ENCODE measurements around the gene XPO6.

Gene XPO6

DNA sequence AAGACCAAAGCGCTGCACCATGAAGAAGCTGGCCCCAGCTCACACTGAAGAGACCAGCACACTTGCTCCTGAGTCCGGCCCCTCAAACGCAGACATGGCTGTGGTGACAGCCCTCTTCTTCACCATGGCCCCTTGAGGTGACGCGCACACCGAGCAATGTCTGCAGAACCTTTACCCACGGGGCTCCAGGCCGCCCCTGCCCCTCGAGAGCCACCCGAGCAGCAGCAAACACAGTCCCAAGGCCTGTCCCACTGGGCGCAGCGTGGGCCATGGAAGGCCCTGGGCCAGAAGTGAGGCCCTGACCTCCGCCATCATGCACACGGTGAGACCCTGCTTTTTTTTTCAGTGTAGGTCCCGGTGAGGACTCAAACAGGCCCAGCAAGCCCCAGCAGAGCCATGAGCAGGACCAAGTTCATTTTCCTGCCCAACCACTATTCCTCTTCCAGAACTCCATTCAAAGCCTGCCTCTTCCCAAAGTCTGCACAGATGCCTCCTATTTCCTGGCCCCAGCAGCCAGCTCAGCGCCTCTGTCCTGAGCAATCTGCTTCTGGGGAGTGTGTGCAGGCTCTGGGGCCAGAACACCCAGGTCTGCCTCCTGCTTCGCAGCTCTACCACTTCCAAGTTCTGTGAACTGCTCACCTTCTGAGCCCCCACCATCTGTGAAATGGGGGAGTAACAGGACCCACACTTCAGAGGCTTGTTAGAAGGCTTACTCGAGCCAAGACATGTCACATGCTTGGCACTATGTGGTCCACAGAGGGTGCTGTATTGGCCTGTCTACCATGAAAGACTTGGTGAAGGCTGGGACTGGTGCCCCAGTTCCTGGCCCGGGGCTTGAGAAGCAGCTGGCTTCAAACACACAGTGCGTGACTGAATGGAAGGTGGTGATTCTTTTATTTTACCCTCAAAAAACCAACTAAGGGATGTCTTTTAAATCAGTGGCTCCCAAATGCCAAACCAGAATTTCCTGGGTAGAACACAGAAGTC lies 112.5 kb downstream of the XPO6 start:
- TF ChIP-seq, protein P1, sequence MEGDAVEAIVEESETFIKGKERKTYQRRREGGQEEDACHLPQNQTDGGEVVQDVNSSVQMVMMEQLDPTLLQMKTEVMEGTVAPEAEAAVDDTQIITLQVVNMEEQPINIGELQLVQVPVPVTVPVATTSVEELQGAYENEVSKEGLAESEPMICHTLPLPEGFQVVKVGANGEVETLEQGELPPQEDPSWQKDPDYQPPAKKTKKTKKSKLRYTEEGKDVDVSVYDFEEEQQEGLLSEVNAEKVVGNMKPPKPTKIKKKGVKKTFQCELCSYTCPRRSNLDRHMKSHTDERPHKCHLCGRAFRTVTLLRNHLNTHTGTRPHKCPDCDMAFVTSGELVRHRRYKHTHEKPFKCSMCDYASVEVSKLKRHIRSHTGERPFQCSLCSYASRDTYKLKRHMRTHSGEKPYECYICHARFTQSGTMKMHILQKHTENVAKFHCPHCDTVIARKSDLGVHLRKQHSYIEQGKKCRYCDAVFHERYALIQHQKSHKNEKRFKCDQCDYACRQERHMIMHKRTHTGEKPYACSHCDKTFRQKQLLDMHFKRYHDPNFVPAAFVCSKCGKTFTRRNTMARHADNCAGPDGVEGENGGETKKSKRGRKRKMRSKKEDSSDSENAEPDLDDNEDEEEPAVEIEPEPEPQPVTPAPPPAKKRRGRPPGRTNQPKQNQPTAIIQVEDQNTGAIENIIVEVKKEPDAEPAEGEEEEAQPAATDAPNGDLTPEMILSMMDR (conservative IDR thresholded peaks at IDR 0.05; ENCODE audit: low read depth, low read length): no peak
- H3K4me3 ChIP-seq (ENCODE audit: low read length): no peak overlapping the region
- no peak for DNase-seq (ENCODE audit: low read depth)

GRCh38 chr16:28098171-28098958 lies 113.4 kb downstream of the XPO6 start:
- no peak for DNase-seq (ENCODE audit: low read depth)
- TF ChIP-seq, protein P1 (conservative IDR thresholded peaks at IDR 0.05; ENCODE audit: low read depth, low read length): no peak
- H3K4me3 ChIP-seq (ENCODE audit: low read length): no peak overlapping the region

GRCh38 chr16:28096983-28097899 lies 114.5 kb downstream of the XPO6 start:
- TF ChIP-seq, protein P1 (conservative IDR thresholded peaks at IDR 0.05; ENCODE audit: low read depth, low read length): no peak
- DNase-seq (ENCODE audit: low read depth): no peak
- no peak overlapping the region for H3K4me3 ChIP-seq (ENCODE audit: low read length)

DNA sequence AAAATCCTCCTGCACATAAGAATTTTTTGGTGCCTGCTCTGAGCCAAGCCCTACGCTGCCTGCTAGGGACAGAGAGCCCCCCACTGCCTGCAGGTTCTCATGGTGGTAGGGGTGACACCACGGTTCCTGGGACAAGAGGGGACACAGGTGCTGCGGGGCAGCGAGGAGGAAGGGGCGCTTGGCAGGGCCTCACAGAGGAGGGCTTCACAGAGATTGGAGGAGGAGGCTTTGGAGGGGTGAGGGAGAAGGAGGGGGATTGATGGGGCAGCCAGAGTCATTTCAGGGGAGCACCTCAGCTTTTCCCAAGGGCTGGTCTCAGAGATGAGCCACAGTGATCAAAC lies 118.4 kb downstream of the XPO6 start:
- TF ChIP-seq, protein P1 (conservative IDR thresholded peaks at IDR 0.05; ENCODE audit: low read depth, low read length): no peak

DNA sequence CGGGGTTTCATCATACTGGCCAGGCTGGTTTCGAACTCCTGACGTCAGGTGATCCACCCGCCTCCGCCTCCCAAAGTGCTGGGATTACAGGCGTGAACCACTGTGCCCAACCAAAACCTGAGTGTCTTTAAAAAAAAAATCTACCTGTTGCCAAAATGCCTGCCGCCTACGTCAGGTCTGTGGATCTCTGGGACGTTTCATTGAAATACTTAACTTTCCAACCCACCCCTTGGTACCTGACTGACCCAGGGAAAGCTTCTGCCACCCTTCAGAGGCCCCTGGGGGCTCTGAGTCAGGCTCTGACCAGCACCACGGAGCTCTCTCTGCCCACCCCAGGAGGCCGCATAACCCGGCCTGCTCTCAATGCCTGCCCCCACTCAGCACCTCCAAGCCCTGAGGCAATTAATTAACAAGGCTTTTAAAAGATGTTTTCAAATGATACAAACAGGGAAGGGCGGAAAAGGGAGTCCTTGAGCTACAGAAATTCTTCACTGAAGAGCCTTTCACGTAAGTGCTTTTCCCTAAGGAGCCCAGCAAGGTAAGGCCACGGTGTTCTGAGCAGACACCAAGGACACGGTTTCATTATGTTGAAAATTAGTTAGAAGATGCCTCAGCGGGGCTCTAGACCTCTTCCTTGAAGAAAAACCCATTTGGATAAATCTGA lies 118.9 kb downstream of the XPO6 start:
- TF ChIP-seq, protein P1 (conservative IDR thresholded peaks at IDR 0.05; ENCODE audit: low read depth, low read length): no peak
- no peak overlapping the region for H3K4me3 ChIP-seq (ENCODE audit: low read length)
- no peak for DNase-seq (ENCODE audit: low read depth)

More for the DNA sequence above, 118.4 kb downstream of the XPO6 start:
- no peak overlapping the region for H3K4me3 ChIP-seq (ENCODE audit: low read length)
- DNase-seq (ENCODE audit: low read depth): no peak

- TF ChIP-seq, protein P1 (conservative IDR thresholded peaks at IDR 0.05; ENCODE audit: low read depth, low read length): no peak
- DNase-seq (ENCODE audit: low read depth): no peak
- H3K4me3 ChIP-seq (ENCODE audit: low read length): no peak overlapping the region
Measured at GRCh38 chr16:28091656-28092055, 120.1 kb downstream of the XPO6 start.
